GM18519 (cell line): Measurements from ENCODE around the gene NARS2.
"Not testable (repeated sequence)": the region's sequence is repeated elsewhere in the genome, so short reads cannot be mapped to it uniquely, and the experiment has no call there.

Source experiments
- ATAC-seq: cut with Tn5 transposase; IDR thresholded peaks from one replicate; pipeline ENCODE4 v1.9.1; 2021; ENCODE audit warnings: mild to moderate bottlenecking, moderate library complexity; ENCODE audit not compliant: unreplicated experiment, low FRiP score

NARS2 gene

DNA sequence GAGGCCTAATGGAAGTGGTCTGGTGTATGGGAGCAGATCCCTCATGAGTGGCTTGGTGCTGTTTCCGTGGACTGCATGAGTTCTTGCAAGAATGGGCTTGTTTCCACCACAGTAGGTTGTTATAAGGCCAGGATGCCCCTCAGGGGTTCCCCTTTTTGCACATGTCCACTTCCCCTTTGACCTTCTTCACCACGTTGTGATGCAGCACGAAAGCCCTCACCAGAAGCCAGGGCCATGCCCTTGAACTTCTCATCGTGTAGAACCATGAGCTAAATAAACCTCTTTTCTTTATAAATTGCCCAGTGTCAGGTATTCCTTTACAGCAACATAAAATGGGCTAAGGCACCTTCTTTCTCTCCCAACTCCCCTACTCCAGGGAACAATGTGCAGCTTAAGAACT is 2.8 kb upstream of the NARS2 start:
- no peak for ATAC-seq

DNA sequence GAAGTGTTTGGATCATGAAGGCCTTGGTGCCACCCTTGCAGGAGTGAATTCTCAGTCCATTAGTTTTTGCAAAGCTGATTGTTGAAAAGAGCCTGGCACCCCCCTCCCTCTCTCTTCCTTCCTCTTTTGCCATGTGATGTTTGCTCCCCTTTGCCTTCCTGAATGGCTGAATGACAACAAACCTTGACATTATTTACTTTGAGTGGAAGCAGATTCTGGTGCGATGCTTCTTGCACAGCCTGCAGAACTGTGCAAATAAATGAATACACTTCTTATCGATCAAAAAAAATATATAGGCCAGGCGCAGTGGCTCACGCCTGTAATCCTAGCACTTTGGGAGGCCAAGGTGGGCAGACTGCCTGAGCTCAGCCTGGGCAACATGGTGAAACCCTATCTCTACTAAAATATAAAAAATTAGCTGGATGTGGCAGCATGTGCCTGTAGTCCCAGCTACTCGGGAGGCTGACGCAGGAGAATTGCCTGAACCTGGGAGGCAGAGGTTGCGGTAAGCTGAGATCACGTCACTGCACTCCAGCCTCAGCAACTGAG is 2.0 kb upstream of the NARS2 start:
- no peak for ATAC-seq

DNA sequence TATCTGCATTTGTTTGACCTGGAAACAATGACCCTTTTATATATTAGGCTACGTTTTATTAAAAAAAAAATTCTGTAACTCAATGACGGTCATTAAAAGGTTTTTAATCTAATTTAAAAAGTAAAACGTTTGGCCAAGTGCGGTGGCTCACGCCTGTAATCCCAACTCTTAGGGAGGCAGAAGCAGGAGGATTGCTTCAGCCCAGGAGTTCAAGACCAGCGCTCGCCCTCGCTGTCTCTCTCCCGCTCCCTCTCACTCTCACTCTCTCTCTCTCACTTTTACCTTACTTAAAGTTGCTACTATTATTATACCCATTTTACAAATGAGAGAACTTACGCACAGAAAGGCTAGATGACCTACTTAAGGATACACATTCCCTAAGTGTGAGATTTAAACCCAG is 814 bp upstream of the NARS2 start:
- ATAC-seq = no peak

DNA sequence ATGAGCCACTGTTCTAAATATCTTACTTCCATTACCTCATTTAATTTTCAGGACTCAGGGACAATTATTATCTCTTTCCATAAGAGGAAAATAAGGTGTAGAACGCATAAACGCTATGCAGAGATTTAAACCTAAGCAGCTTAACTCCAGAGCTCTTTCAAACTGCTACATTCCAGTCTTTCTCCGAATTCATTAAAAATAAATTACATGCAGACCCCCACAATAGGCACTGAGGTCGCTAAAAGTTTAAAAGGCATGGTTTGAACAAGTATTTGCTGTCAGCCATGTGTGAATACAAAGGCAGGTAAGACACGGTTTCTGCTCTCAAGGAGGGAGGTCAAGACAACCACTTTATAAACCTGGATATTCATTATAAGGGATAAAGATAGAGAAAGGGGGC is 983 bp downstream of the NARS2 start:
- no peak for ATAC-seq

DNA sequence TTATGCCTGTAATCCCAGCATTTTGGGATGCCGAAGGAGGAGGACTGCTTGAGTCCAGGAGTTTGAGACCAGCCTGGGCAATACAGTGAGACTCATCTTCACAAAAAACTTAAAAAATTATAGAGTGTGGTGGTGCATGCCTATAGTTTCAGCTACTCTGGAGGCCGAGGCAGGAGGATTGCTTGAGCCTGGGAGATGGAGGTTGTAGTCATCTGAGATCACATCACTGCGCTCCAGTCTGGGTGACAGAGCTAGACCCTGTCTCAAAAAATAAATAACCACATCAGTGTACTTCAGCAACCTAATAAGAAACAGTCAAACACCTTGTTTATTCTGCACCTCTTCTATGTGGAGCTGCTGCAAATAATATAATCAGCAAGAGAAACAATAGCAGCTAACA is 1.4 kb downstream of the NARS2 start:
- ATAC-seq = no peak

DNA sequence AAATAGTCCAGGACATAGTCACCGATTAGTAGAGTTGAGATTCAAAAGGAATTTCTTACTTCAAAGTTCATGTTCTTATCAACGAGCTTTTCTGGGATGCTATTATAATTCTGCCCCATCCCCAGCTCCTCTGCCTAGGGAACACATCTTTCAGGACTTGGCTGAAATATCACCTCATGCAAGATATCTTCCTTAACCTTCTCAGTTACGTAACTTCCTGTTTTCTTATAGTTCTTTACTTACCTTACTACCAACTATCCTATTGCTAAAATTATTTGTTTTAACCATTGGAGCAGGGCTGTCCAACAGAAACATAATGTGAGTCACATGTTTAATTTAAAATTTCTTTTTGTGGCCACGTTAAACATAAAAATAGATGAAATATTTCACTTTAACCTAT is 2.3 kb downstream of the NARS2 start:
- no peak for ATAC-seq

DNA sequence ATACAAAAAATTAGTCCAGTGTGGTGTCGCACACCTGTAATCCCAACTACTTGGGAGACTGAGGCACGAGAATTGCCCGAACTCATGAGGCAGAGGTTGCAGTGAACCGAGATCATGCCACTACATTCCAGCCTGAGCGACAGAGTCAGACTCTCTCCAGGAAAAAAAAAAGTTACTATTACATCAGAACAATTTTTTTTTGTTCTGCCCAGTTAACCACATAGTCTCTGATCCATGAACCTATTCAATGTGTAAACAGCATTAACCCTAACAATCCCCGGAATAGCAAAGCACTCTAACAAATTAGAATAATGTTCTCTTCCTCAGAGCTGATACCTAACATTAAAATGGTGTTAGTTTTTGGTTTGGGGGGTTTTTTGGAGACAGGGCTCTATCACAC is 4.6 kb downstream of the NARS2 start:
- no peak for ATAC-seq

DNA sequence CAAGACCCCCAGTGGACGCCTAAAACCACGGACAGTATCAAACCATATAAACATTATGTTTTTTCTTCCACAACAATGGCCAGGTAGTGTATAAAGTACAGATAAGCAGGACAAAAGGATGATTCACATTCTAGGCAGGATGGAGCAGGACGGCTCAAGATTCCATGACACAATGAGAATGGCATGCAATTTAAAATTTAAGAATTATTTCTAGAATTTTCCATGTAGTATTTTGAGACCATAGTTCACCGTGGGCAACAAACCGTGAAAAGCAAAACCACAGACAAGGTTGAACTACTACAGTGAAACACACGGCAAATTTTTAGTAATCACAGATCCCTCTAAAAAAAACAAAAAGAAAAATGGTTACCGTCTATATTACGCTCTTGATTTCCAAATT is 7.5 kb downstream of the NARS2 start:
- no peak for ATAC-seq

DNA sequence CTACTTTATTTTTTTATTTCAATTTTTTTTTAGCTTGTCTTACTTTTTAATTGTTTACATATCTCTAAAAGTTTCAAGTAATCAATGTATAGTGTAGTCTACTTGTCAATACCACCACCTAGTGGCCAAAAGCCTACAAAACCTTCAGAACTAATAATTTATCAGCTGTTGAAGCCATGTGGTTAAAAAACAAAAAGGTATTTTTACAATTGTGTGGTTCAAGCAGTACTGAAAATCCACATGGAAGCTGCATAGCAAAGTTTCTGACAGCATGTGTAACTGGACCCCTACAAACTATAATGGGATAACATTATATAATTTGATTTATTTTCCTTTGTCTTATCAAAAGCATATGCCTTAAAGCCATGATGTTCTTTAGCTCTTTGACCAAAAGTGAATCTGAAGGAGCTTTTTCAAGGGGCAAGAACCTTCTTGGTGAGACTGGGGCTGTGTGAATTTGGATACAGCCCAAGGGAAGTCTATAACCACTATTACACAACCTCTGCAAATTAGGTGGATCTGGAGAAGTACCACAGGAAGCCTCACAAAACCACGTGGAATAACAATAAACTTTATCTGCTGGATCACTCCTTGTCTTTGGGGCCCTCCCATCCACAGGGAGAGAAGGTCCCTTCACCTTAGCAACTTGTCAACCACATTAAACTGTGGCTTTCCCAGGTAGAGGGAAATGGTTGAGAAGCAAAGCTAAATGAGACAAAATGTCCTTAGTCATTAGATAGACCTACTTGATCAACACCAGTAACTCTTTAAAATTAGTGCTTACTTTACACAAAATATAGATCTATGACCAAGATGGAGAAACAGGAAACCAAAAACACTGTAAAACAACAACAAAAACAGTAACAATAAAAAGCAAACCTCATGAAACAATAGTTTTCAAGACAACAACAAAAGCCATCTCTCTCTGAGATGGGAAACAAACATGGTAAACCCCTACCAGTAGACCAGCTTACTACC is 9.9 kb downstream of the NARS2 start:
- ATAC-seq = no peak

DNA sequence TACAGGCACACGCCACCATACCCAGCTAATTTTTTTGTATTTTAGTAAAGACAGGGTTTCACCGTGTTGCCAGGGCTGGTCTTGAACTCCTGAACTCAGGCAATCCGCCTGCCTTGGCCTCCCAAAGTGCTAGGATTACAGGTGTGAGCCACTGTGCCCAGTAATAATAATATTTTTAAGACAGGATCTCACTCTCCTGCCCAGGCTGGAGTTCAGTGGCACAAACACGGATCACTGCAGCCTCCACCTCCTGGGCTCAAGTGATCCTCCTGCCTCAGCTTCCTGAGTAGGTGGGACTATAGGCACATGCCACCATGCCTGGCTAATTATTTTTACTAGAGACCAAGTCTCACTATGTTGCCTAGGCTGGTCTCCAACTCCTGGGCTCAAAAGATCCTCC is 10.6 kb downstream of the NARS2 start:
- ATAC-seq = not testable (repeated sequence)

DNA sequence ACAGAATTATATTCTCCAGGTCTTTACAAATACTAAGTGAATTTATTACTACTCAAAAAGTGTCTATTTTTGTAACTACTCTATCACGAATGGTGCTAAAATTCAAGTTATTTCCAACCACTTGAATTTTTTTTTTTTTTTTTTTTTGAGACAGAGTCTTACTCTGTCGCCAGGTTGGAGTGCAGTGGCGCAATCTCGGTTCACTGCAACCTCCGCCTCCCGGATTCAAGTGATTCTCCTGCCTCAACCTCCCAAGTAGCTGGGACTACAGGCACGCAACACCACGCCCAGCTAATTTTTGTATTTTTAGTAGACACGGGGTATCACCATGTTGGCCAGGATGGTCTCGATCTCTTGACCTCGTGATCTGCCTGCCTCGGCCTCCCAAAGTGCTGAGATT is 11.6 kb downstream of the NARS2 start:
- not testable (repeated sequence) for ATAC-seq

DNA sequence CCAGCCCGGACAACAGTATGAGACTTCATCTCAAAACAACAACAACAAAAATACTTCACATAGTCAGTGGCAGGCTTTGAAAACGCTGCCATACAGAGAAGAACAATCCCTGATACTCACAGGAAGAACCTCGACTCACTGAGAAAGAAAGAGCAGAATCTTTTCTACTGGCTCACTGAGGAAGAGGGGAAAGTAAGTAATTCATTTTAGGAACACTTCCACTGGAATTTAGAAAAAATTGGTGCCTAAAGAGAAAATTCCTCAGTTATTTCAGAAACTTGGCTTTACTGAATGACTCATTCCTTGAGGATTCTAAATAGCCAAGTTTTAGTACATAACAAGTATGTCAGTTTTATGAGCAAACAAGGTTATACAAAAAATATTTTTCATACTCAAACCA is 12.3 kb downstream of the NARS2 start:
- ATAC-seq = no peak

DNA sequence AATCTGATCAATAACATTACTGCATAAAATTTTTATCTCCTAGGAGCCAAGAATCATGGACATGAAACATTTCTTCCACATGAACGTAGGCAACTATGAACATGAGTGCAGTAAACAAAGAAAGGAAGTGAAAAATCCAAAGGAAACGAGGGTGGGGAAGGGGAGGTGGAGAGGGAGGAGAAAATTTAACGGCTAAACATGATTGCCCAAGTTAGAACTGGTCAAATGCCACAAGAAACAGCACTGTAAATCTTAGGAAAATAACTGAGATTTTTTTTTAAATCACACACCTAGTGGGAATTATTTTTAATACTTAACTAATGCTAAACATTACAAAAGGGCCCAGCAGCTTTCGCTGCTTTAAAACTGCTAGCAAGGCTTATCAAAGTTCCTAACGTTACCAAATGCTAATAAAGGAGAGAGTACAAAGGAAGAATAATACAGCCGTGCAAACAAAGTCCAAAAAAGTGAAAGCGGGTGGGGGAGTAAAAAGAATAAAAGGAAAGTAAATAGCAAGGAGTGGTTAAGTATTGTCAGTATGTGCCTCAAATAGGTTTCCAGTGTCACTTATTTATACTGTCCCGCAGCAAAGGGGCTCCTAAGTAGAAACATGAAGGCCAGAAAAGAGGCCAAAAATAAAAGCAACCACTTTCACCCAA is 13.7 kb downstream of the NARS2 start:
- ATAC-seq = no peak

DNA sequence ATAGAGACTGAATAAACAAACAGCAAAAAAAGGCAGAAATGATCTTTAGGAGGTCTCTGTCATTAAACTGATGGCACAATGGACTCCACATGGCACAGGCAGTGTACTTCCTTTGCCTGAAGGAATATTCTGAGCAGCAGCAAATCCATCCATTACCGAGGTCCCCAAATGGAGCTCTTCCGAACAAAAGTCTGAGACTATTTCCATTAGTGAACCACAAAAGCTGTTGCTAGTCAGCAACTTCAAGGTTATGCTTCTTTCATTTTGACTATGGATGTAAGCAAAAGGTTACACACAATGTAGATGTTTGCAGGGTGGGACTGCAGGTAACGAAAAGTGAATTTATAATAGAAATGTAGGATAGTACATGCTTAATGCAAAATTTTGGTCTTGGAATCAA is 14.5 kb downstream of the NARS2 start:
- no peak for ATAC-seq

DNA sequence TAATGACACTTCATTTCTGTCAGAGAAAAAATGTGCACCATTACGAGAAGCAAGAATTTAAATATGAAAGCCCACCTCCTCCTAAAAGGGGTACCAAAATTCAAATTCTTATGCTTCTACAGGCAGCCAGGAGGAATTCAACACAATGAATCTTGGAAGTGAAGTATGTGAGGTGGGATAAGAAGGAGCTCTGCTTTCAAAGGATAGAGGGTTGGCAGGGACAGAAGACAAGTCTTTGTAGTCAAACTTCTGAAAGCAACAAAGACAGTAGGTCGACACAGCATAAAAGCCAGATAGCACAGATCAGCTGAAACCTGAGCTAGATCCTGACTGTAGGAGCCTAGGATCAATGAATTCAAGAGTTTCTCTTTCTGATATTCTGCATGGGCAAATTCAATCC is 17.4 kb downstream of the NARS2 start:
- no peak for ATAC-seq

DNA sequence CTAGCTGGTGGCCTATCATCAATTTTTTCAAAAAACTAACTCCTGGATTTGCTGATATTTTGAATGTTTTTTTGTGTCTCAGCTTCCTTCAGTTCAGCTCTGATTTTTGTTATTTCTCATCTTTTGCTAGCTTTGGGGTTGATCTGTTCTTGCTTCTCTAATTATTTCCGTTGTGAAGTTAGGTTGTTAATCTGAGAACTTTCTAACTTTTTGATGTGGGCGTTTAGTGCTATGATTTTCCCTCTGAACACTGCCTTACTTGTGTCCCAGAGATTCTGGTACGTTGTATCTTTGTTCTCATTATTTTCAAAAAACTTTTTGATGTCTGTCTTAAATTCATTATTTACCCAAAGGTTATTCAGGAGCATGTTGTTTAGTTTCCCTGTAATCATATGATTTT is 19.1 kb downstream of the NARS2 start:
- no peak for ATAC-seq

DNA sequence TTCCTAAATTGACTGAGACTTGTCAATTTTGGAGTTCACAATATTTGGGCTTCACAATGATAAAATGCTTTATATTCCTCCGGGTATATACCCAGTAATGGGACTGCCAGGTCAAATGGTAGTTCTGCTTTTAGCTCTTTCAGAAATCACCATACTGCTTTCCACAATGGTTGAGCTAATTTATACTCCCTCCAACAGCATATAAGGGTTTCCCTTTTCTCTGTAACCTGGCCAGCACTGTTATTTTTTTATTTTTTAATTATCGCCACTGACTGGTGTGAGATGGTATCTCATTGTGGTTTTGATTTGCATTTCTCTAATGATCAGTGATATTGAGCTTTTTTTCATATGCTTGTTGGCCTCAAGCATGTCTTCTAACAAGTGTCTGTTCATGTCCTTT is 21.8 kb downstream of the NARS2 start:
- no peak for ATAC-seq

DNA sequence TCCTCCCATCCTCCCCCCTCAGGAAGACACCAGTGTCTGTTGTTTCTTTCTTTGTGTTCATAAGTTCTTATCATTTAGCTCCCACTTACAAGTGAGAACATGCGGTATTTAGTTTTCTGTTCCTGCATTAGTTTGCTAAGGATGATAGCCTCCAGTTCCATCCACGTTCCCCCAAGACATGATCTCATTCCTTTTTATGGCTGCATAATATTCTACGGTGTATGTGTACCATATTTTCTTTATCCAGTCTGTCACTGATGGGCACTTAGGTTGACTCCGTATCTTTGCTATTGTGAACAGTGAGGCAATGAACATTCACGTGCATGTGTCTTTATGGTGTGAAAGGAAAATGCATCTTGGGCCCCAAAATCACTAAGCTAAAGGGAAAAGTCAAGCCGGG is 22.5 kb downstream of the NARS2 start:
- ATAC-seq = not testable (repeated sequence)

DNA sequence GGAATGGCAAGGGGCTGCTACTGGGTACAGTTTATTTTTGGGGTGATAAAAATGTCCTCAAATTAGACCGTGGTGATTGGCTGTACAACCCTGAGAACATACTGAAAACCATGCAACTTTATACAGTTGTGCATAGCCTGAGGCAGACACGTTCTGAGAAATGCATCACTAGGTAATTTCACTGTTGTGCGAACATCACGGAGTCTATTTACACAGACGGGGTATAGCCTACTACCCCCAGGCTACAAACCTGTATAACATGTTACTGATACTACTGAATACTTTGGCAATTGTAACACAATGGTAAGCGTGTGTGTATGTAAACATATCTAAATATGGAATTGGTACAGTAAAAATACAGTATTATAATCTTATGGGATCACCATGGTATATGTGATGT is 23.6 kb downstream of the NARS2 start:
- ATAC-seq = no peak

DNA sequence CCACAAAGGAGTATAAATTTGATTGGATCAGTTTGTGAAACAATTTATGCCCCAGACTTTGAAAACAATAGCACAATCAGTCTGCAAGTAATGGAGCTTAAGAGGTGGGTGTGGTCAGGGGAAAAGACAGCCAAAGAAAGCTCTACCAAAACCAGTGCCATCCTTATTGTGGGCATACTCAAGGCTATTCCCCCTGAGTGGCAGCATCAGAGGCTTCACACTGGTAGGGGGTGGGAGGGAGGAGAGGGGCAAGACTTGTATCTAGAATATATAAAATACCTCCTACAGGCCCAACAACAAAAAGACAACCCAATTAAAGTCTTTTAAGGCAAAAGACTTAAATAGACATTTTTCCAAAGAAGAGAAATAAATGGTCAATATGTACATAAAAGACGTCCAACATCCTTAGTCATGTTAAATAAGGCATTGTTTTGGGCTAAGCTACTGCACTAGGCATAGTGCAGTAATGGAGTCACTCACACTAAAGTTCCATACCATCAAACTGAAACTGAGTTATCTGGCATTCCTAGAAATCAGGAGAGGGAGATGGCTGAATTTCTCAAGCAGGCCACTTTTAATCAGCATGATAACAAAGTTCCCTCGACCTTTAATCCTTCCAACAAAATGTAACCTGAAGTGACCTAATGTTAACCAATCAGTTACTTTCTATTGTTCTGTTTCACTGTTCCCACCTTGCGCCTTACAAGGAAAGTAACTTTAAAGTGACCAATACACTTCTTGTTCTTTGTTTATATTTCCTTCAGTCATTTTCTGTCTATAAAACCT is 24.8 kb downstream of the NARS2 start:
- no peak for ATAC-seq
